ENCODE measurements around the gene RAB22A. TPM values are rescaled to one million over a fixed set of nuclear protein-coding genes. Genes with fewer than 3 reads are reported as not detected.

RAB22A gene
- total RNA-seq, 1 experiment from 2014 or later: 18.4 TPM

- H3K36me3 Mint-ChIP-seq (ENCODE audit: insufficient read depth, unreplicated experiment): peaks cover 7% of the 10 kb centered on the region
- H3K27ac Mint-ChIP-seq (ENCODE audit: low read depth, unreplicated experiment): no peak overlapping the region
- POLR2A ChIA-PET: interaction anchor here (0.7 kb wide), 2 partner anchors 13 to 275 kb away, joined by 3 read pairs; no protein-coding TSS in a partner anchor
- no peak overlapping the region for H3K4me3 Mint-ChIP-seq (ENCODE audit: unreplicated experiment)
- H3K27me3 Mint-ChIP-seq (ENCODE audit: insufficient read depth, unreplicated experiment): no peaks in the 10 kb centered on the region
- no peaks in the 10 kb centered on the region for H3K9me3 Mint-ChIP-seq (ENCODE audit: unreplicated experiment)
- no peak for DNase-seq (ENCODE audit: unreplicated experiment)
- intact Hi-C loops (cut with micrococcal nuclease): no loop called here
- TF ChIP-seq CTCF (IDR thresholded peaks at IDR 0.05; ENCODE audit: unreplicated experiment): no peak
- no TSS peak for BruUV-seq (replicated peaks)
- no peaks in the 10 kb centered on the region for H3K4me1 Mint-ChIP-seq (ENCODE audit: insufficient read depth, unreplicated experiment)
- CTCF ChIA-PET: no interaction called here
These were observed 16.4 kb downstream of the RAB22A start for GRCh38 chr20:58325912-58326311.

- intact Hi-C loops (cut with micrococcal nuclease): no loop called here
- Mint-ChIP-seq H3K36me3 (ENCODE audit: insufficient read depth, unreplicated experiment) (peaks cover 12% of the 10 kb centered on the region), H3K27me3 (ENCODE audit: insufficient read depth, unreplicated experiment) (no peaks in the 10 kb centered on the region), H3K9me3 (ENCODE audit: unreplicated experiment) (no peaks in the 10 kb centered on the region), H3K4me3 (ENCODE audit: unreplicated experiment) (no peak overlapping the region), H3K27ac (ENCODE audit: low read depth, unreplicated experiment) (no peak overlapping the region), H3K4me1 (ENCODE audit: insufficient read depth, unreplicated experiment) (peaks cover 6% of the 10 kb centered on the region)
- ChIA-PET POLR2A (no interaction called here), CTCF (interaction anchor here (0.6 kb wide), 1 partner anchor 30 kb away, joined by 3 read pairs; no protein-coding TSS in a partner anchor)
- no peak for DNase-seq (ENCODE audit: unreplicated experiment)
- no TSS peak for BruUV-seq (replicated peaks)
- TF ChIP-seq CTCF (IDR thresholded peaks at IDR 0.05; ENCODE audit: unreplicated experiment): no peak
These were observed 17.7 kb downstream of the RAB22A start for GRCh38 chr20:58327211-58327610.

- BruUV-seq (replicated peaks): no TSS peak
- intact Hi-C loops (cut with micrococcal nuclease): no loop called here
- no peak overlapping the region for H3K27ac Mint-ChIP-seq (ENCODE audit: low read depth, unreplicated experiment)
- POLR2A ChIA-PET: no interaction called here
- H3K36me3 Mint-ChIP-seq (ENCODE audit: insufficient read depth, unreplicated experiment): peaks cover 12% of the 10 kb centered on the region
- TF ChIP-seq CTCF (IDR thresholded peaks at IDR 0.05; ENCODE audit: unreplicated experiment): no peak
- CTCF ChIA-PET: interaction anchor here (0.6 to 0.7 kb wide), 2 partner anchors 49 to 263 kb away, joined by 4 read pairs; no protein-coding TSS in a partner anchor
- peaks cover 6% of the 10 kb centered on the region for H3K4me1 Mint-ChIP-seq (ENCODE audit: insufficient read depth, unreplicated experiment)
- DNase-seq (ENCODE audit: unreplicated experiment): no peak
- no peaks in the 10 kb centered on the region for H3K9me3 Mint-ChIP-seq (ENCODE audit: unreplicated experiment)
- H3K27me3 Mint-ChIP-seq (ENCODE audit: insufficient read depth, unreplicated experiment): no peaks in the 10 kb centered on the region
- no peak overlapping the region for H3K4me3 Mint-ChIP-seq (ENCODE audit: unreplicated experiment)
These were observed 19.3 kb downstream of the RAB22A start for GRCh38 chr20:58328836-58329235.

GRCh38 chr20:58329711-58330110 lies 20.2 kb downstream of the RAB22A start:
- Mint-ChIP-seq H3K27me3 (ENCODE audit: insufficient read depth, unreplicated experiment) (no peaks in the 10 kb centered on the region), H3K4me3 (ENCODE audit: unreplicated experiment) (no peak overlapping the region), H3K27ac (ENCODE audit: low read depth, unreplicated experiment) (no peak overlapping the region), H3K9me3 (ENCODE audit: unreplicated experiment) (no peaks in the 10 kb centered on the region), H3K4me1 (ENCODE audit: insufficient read depth, unreplicated experiment) (peaks cover 6% of the 10 kb centered on the region), H3K36me3 (ENCODE audit: insufficient read depth, unreplicated experiment) (peaks cover 12% of the 10 kb centered on the region)
- intact Hi-C loops (cut with micrococcal nuclease): no loop called here
- no peak for DNase-seq (ENCODE audit: unreplicated experiment)
- ChIA-PET POLR2A (interaction anchor here (1.0 kb wide), 1 partner anchor 9 kb away, joined by 3 read pairs; no protein-coding TSS in a partner anchor), CTCF (interaction anchor here (0.7 kb wide), 1 partner anchor 10 kb away, joined by 3 read pairs; no protein-coding TSS in a partner anchor)
- TF ChIP-seq CTCF (IDR thresholded peaks at IDR 0.05; ENCODE audit: unreplicated experiment): no peak
- no TSS peak for BruUV-seq (replicated peaks)
